ENCODE measurements around the gene REEP2. TPM values are rescaled to one million over a fixed set of nuclear protein-coding genes. Genes with fewer than 3 reads are reported as not detected.

REEP2 gene
- total RNA-seq, 2 donors from 2014 or later = 0.40 TPM; not detected in 1

DNA sequence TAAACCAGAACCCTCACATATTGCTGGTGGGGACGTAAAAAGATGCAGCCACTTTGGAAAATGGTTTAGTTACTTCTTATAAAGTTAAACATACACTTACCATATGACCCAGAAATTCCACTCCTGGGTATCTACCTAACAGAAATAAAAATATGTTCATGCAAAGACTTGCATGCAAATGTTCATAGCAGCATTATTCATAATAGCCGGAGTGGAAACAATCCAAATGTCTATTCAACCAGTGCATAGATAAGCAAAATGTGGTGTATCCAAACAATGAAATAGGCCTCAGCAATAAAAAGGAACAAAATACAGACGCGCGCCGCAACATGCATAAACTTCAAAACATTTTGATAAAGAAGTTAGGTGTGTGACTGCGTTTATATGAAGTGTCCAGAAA lies 38.1 kb downstream of the REEP2 start:
- DNase-seq = no peak

DNA sequence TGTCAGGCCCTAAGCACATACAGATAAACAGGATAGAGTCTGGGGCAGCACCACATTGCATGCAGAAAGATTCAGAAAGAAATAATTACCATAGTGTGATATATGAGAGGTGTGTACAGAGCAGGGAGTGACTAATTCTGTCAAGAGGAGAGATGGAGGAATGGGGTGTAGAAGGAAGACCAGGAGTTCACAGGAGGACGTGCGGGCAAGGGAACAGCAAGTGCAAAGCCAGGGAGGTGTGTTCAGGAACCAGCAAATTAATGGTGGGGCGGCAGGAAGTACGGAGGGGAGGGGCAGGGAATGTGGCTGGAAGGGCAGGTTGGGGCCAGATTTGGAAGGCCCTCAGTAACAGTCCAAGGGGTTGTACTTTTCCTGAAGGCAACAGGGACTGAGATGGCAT lies 43.8 kb downstream of the REEP2 start:
- no peak for ATAC-seq

More for the DNA sequence above, 38.1 kb downstream of the REEP2 start:
- no peak overlapping the region for H3K27ac Mint-ChIP-seq
- H3K4me3 Mint-ChIP-seq = no peak overlapping the region
- H3K9me3 ChIP-seq (ENCODE audit: control insufficient read depth, low read length, poor library complexity, severe bottlenecking) = no peaks in the 10 kb centered on the region
- no peaks in the 10 kb centered on the region for H3K4me1 Mint-ChIP-seq
- ATAC-seq = no peak
- H3K27me3 Mint-ChIP-seq = peaks cover 32% of the 10 kb centered on the region
- H3K36me3 Mint-ChIP-seq (ENCODE audit: low read depth) = no peaks in the 10 kb centered on the region

DNA sequence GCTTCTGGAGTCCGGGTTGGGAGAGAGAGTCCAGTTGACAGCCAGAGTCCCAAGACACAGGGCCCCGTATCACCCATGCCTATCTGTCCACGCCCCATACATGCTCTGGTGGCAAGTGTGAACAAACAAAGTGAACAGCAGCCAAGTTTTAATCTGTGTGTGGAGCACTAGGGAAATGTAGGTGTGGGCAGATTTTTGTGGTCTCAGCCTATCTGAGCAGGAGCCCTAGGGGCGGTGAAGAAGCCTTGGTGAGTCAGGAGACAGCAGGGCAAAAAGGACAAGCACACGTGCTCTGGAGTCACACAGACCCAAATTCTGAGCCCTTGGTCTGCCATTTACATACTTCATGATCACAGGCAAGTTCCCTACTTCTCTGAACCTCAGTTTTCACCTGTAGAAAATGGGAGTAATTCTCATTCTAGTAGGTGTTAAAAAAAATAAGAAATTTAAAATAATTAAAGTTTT lies 49.7 kb downstream of the REEP2 start:
- DNase-seq (no peak), ATAC-seq (no peak)
- H3K36me3 Mint-ChIP-seq (ENCODE audit: low read depth) = no peaks in the 10 kb centered on the region
- no peak overlapping the region for H3K27ac Mint-ChIP-seq
- H3K27me3 Mint-ChIP-seq = peaks cover 27% of the 10 kb centered on the region
- no peak overlapping the region for H3K4me3 Mint-ChIP-seq
- H3K4me1 Mint-ChIP-seq = peaks cover 10% of the 10 kb centered on the region
- H3K9me3 ChIP-seq (ENCODE audit: control insufficient read depth, low read length, poor library complexity, severe bottlenecking) = no peaks in the 10 kb centered on the region

More for the DNA sequence above, 43.8 kb downstream of the REEP2 start:
- H3K9me3 ChIP-seq (ENCODE audit: control insufficient read depth, low read length, poor library complexity, severe bottlenecking) = no peaks in the 10 kb centered on the region
- DNase-seq = no peak
- Mint-ChIP-seq H3K4me1 (peaks cover 4% of the 10 kb centered on the region), H3K4me3 (no peak overlapping the region), H3K27ac (no peak overlapping the region), H3K27me3 (peaks cover 24% of the 10 kb centered on the region), H3K36me3 (ENCODE audit: low read depth) (peaks cover 2% of the 10 kb centered on the region)

DNA sequence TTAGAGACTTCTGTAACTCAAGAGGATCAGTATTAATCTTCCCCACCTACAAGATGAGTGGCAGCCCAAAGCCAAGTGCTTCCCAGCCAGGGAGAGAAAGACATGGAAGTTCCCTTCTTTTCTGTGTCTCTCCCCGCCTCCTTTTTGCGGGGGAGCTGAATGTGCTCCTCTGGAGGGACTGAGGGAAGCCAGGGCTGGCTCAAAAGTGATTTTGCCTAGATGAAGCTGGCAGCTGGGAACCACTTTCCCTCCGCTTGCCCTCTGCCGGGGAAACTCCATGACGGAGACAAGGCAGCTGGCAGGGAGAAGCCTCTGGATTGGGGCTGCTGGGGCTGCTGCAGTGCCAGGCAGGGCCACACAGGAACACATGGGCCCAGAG lies 50.8 kb downstream of the REEP2 start:
- H3K27me3 Mint-ChIP-seq = peaks cover 25% of the 10 kb centered on the region
- H3K36me3 Mint-ChIP-seq (ENCODE audit: low read depth) = no peaks in the 10 kb centered on the region
- peaks cover 9% of the 10 kb centered on the region for H3K4me1 Mint-ChIP-seq
- no peak overlapping the region for H3K27ac Mint-ChIP-seq
- DNase-seq = no peak
- H3K9me3 ChIP-seq (ENCODE audit: control insufficient read depth, low read length, poor library complexity, severe bottlenecking) = no peaks in the 10 kb centered on the region
- no peak overlapping the region for H3K4me3 Mint-ChIP-seq
- no peak for ATAC-seq

DNA sequence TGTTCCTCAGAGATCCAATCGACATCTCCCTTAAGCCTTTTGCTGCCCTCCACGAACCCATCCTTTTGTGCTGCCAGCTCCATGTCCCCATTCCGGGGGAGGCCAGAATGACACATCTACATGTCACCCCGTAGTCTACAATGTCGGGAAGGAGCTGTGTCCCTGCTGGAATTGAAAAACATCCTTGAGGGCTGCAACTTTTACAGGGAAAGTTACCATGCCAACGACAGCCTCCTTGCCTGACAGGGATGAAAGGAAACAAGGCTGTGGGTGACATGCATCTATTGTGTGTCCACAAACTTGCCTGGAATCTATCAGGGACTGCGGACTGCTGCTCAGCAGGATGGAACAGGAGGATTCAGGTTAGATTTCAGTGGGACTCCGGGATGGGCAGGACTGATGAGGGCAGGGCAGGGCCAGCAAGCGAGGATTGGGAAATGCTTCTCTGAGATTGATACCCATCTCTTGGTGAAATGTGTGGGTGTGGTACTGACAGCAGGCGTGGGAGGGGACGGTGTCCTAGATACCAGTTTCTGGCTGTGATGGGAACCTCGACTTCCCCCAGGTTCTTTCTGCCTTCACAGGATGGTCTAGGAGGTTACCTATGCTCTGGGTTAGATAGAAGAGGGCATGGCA lies 51.9 kb downstream of the REEP2 start:
- no peaks in the 10 kb centered on the region for H3K36me3 Mint-ChIP-seq (ENCODE audit: low read depth)
- H3K27ac Mint-ChIP-seq = no peak overlapping the region
- H3K27me3 Mint-ChIP-seq = peaks cover 22% of the 10 kb centered on the region
- H3K4me1 Mint-ChIP-seq = peaks cover 9% of the 10 kb centered on the region
- H3K9me3 ChIP-seq (ENCODE audit: control insufficient read depth, low read length, poor library complexity, severe bottlenecking) = no peaks in the 10 kb centered on the region
- no peak for DNase-seq
- peak overlapping the region; percentile 33 for H3K4me3 Mint-ChIP-seq
- no peak for ATAC-seq

DNA sequence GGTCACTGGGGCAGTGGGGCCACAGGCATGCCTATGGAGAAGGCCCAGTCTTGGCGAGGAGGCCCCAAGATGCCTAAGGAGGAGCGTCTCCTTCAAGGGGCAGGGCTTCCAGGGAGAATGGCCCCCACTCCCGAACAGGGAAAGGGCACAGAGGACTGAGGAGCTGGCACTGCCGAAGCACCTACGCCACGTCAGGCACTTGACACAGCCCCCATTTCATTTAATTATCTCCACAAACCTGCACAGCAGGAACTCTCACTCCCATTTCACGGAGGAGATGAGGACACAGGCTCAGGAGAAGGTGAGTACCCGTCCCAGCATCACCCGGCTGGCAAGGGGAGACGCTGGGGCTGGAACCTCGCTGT lies 52.4 kb downstream of the REEP2 start:
- no peak for DNase-seq
- H3K27ac Mint-ChIP-seq = no peak overlapping the region
- peak overlapping the region; percentile 33 for H3K4me3 Mint-ChIP-seq

DNA sequence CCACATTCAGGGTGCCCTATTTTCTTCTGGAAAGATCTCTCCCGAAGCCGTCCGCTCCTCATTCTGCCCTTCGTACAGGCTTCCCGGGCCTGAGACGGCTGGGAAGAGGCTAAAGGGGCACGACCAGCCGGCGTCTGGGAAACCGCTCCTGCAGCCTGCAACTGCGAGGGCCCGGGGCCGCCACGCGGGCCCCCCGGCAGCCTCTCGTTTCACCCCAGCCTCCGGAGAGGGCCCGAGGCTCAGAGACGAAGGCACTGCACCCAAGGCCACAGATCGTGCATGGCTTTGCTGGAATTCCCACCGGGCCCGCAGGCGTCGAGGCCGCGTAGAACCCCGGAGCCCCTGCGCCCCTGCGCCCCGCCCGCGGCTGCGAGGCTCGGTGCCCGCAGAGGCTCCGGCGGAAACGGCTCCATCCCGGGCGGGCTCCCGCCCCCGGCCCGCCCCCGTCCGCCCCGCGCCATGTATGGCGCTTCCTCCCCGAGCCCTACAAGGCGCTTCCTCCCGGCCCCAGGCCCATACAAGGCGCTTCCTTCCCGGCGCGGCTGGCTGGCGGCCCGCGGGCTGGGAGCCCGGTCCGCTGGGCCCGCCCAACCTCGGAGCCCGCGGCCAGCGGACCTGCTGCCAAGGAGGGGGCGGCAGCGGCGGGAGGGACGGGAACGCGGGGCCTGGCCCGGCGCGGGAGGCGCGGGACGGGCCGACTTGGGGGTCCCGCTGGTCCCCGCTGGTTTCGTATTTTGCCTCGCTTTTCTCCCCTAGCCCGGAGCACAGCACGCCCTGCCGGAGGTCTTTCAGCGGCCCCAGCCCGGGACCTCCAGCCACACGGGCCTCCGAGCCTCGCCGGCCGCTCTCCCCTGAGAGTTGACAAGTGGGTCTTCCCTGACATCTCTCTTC lies 53.1 kb downstream of the REEP2 start:
- ATAC-seq = peak; percentile 98
- Mint-ChIP-seq H3K36me3 (ENCODE audit: low read depth) (no peaks in the 10 kb centered on the region), H3K4me1 (peaks cover 9% of the 10 kb centered on the region), H3K27ac (peak overlapping the region; percentile 88), H3K4me3 (peak overlapping the region; percentile 93), H3K27me3 (peaks cover 22% of the 10 kb centered on the region)
- no peaks in the 10 kb centered on the region for H3K9me3 ChIP-seq (ENCODE audit: control insufficient read depth, low read length, poor library complexity, severe bottlenecking)
- DNase-seq = peak; percentile 78 to 87 (median 82)

More for the DNA sequence above, 52.4 kb downstream of the REEP2 start:
- Mint-ChIP-seq H3K36me3 (ENCODE audit: low read depth) (no peaks in the 10 kb centered on the region), H3K4me1 (peaks cover 9% of the 10 kb centered on the region), H3K27me3 (peaks cover 22% of the 10 kb centered on the region)
- no peak for ATAC-seq
- H3K9me3 ChIP-seq (ENCODE audit: control insufficient read depth, low read length, poor library complexity, severe bottlenecking) = no peaks in the 10 kb centered on the region

DNA sequence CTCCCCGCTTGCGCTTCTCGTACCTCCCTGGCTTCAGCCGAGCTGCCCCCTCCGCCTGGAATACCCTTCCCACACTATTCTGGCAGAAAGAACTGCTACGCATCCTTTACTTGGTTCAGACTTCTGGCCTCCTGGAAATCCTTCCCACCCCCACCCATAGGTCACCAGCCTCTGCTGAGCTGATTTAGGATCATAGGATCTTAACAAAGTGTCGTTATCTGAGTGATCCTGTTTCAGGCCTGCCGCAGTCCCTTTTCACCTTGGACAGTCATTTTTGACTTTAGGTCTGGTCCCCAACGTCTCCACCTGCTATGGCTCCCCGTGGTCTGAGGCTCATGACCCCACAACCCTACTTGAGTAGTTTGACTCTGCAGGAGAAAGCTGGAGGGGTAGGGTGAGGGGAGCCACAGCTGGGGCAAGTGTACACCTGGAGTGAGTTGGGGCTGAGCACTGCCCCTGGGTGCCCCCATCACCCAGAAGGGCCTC lies 53.7 kb downstream of the REEP2 start:
- H3K27ac Mint-ChIP-seq = peak overlapping the region; percentile 88
- peak overlapping the region; percentile 93 for H3K4me3 Mint-ChIP-seq
- peaks cover 22% of the 10 kb centered on the region for H3K27me3 Mint-ChIP-seq
- no peaks in the 10 kb centered on the region for H3K36me3 Mint-ChIP-seq (ENCODE audit: low read depth)
- no peaks in the 10 kb centered on the region for H3K9me3 ChIP-seq (ENCODE audit: control insufficient read depth, low read length, poor library complexity, severe bottlenecking)
- H3K4me1 Mint-ChIP-seq = peaks cover 9% of the 10 kb centered on the region
- DNase-seq (no peak), ATAC-seq (no peak)

DNA sequence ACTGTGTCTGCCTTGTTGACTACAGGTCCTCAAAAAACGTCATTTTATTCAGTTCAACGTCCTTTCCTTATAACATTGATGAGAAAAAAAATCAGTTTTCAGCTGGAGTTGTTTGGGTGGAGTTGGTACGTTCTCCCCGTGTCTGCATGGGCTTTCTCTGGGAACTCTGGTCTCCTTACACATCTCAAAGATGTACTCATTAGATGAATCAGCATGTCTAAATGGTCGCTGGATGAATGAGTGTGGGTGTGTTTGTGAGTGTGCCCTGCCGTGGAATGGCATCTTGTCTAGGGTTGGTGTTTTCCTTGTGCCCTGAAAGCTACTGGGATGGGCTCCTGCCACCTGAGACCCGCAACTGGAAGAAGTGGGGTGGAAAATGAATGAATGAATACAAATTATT lies 56.5 kb downstream of the REEP2 start:
- Mint-ChIP-seq H3K4me1 (peaks cover 9% of the 10 kb centered on the region), H3K27me3 (peaks cover 8% of the 10 kb centered on the region), H3K27ac (no peak overlapping the region), H3K36me3 (ENCODE audit: low read depth) (no peaks in the 10 kb centered on the region), H3K4me3 (peak overlapping the region; percentile 56)
- DNase-seq (no peak), ATAC-seq (no peak)
- H3K9me3 ChIP-seq (ENCODE audit: control insufficient read depth, low read length, poor library complexity, severe bottlenecking) = no peaks in the 10 kb centered on the region

Other genes with a start within 250 kb of the REEP2 start
- 10 to 100 TPM; 12.4 to 18.2 TPM for gene CDC23, start 225.7 kb upstream of the REEP2 start, total RNA-seq
- gene GFRA3, start 164.4 kb upstream of the REEP2 start, total RNA-seq = not detected
- not detected for gene CDC25C, start 107.3 kb upstream of the REEP2 start, total RNA-seq
- 10 to 100 TPM; 50.1 to 59.8 TPM for gene FAM53C, start 100.8 kb upstream of the REEP2 start, total RNA-seq
- gene KDM3B, start 86.4 kb upstream of the REEP2 start, total RNA-seq = 10 to 100 TPM; 74.0 to 74.5 TPM
- 10 to 100 TPM; 24.2 to 30.6 TPM for gene EGR1, start 26.4 kb downstream of the REEP2 start, total RNA-seq
- gene ETF1, start 104.2 kb downstream of the REEP2 start, total RNA-seq = 100 to 1,000 TPM; 150 to 165 TPM
- 100 to 1,000 TPM; 291 to 305 TPM for gene HSPA9, start 136.3 kb downstream of the REEP2 start, total RNA-seq